BLaER1 treated with 17β-estradiol and CSF1 and Interleukin-3, amounts not matched to agents 10 nM and 100 nM (cell line): ENCODE measurements around the gene RAD21L1.

ENCODE experiments used
- H3K27ac ChIP-seq, 11 experiments: shearing (Covaris generic); formaldehyde crosslinking; 2 replicates each; pipeline ENCODE4 v1.8.1; 2022
- H3K27me3 ChIP-seq, 11 experiments: shearing (Covaris generic); formaldehyde crosslinking; 2 replicates each; pipeline ENCODE4 v1.8.1; 2022
- H3K36me3 ChIP-seq, 11 experiments: shearing (Covaris generic); formaldehyde crosslinking; 2 replicates each; pipeline ENCODE4 v1.8.1; 2022
- H3K4me1 ChIP-seq, 10 experiments: shearing (Covaris generic); formaldehyde crosslinking; 2 replicates each; pipeline ENCODE4 v1.8.1; 2022
- H3K4me2 ChIP-seq, 11 experiments: shearing (Covaris generic); formaldehyde crosslinking; 2 replicates each; pipeline ENCODE4 v1.8.1; 2022
- H3K4me3 ChIP-seq, 10 experiments: shearing (Covaris generic); formaldehyde crosslinking; 2 replicates each; pipeline ENCODE4 v1.8.1; 2022
- H3K9ac ChIP-seq, 11 experiments: shearing (Covaris generic); formaldehyde crosslinking; 2 replicates each; pipeline ENCODE4 v1.8.1; 2022
- H3K9me3 ChIP-seq, 11 experiments: shearing (Covaris generic); formaldehyde crosslinking; replicated peaks in 1 of 11; 2 replicates each; pipeline ENCODE4 v1.8.1; 2022
- H4K20me1 ChIP-seq, 11 experiments: shearing (Covaris generic); formaldehyde crosslinking; 2 replicates each; pipeline ENCODE4 v1.8.1; 2022
- Cebpa-rat ChIP-seq, 11 experiments: shearing (Covaris generic); IDR thresholded peaks; 2 replicates each; pipeline ENCODE4 v1.8.1; 2022

Gene RAD21L1

DNA sequence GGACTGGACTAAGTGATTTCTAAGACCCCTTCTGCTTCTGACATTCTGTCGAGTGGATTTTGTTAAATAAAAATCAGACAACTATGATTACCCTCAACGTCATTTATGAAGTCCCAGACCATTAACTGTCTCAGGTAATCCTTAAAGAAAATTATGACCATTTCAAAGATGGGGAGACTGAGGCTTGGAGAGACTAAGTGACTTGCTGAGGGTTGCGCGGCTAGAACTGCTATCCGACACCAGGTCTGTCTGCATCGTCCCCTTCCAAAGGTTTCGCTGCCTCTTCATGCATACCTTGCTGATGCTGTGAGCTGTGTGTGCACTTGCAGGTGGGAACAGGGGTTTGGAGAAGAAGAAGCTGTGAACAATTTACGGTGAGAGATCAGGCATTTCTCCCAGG, 43.4 kb downstream of the RAD21L1 start:
- Histone ChIP-seq H3K27ac (no peak overlapping the region), H3K27me3 (peaks cover 32 to 40% (median 34%) of the 10 kb centered on the region in 11 experiments), H3K4me2 (no peak overlapping the region), H3K36me3 (no peaks in the 10 kb centered on the region), H3K9me3 (no peaks in the 10 kb centered on the region), H3K9ac (no peak overlapping the region), H3K4me1 (peaks cover 10 to 28% (median 21%) of the 10 kb centered on the region in 10 experiments), H3K4me3 (no peak overlapping the region), H4K20me1 (peaks cover 0 to 5% (median 0%) of the 10 kb centered on the region in 11 experiments; a peak in 2 of 22 replicates)
- TF ChIP-seq Cebpa-rat (IDR thresholded peaks at IDR 0.05) = no peak

DNA sequence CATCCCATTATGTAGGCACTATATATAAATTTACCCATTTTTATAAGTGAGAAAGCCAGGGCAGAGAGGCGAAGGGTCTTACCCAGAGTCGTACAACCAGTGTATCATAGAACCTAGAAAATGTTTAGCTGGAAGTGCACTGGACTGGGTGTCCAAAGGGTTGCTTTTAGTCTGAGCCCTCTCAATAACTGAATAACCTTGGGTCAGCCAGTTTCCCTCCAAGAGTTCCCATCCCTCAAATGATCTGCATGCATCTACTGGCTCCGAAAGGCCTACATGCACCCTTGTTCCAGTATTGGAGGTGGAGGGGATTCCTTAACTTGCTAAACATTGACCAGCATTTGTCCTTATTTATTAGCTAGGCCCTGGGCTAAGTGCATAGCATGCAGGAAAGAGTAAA, 44.0 kb downstream of the RAD21L1 start:
- no peaks in the 10 kb centered on the region for H3K9me3 ChIP-seq
- H3K4me2 ChIP-seq = no peak overlapping the region
- H4K20me1 ChIP-seq = peaks cover 0 to 5% (median 0%) of the 10 kb centered on the region in 11 experiments; a peak in 2 of 22 replicates
- no peak for TF ChIP-seq Cebpa-rat (IDR thresholded peaks at IDR 0.05)
- H3K36me3 ChIP-seq = no peaks in the 10 kb centered on the region
- peaks cover 27 to 34% (median 31%) of the 10 kb centered on the region in 11 experiments for H3K27me3 ChIP-seq
- no peak overlapping the region for H3K27ac ChIP-seq
- no peak overlapping the region for H3K4me3 ChIP-seq
- no peak overlapping the region for H3K9ac ChIP-seq
- peaks cover 10 to 28% (median 21%) of the 10 kb centered on the region in 10 experiments for H3K4me1 ChIP-seq

DNA sequence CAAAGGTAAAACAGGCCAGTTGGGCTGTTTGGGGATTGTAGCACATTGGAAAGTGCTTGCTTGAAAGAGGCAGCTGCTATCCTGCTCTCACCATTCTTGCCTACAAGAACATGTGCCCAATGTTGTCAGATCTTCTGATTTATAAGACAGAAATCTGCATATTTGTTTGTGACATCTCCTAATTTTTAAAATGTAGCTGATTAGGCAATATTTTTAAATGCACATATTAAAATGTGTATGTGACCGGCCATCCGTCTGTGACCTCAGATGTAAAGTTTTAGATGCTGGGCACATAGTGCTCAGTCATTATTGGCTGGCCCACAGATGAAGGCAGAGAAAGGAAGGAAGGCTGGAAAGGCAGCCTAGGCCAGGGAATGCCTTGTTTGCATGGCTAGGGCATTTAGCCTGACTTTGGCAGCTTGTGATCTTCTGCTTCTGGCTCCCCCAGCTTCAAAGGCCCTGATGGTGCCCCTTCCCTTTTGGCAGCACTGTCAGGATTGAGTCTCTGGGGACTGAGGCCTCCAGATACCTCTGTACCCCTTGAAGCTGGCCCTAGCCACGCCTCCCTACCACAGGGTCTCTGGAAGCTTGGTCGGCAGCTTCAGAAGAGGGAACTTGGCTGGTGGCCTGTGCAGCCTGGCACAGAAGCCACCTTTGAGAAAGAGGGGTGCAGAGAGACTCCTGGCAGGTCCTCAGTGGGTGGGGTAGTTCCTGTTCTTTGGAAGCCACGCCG, 46.7 kb downstream of the RAD21L1 start:
- H3K27ac ChIP-seq = no peak overlapping the region
- no peak overlapping the region for H3K4me3 ChIP-seq
- peaks cover 0 to 5% (median 0%) of the 10 kb centered on the region in 11 experiments; a peak in 1 of 22 replicates for H4K20me1 ChIP-seq
- H3K4me1 ChIP-seq = peaks cover 8 to 15% (median 11%) of the 10 kb centered on the region in 10 experiments
- no peaks in the 10 kb centered on the region for H3K36me3 ChIP-seq
- no peak overlapping the region for H3K9ac ChIP-seq
- no peak for TF ChIP-seq Cebpa-rat (IDR thresholded peaks at IDR 0.05)
- peaks cover 1 to 7% (median 4%) of the 10 kb centered on the region in 11 experiments; a peak in 17 of 22 replicates for H3K27me3 ChIP-seq
- H3K4me2 ChIP-seq = peak overlapping the region; percentile 1 to 62 (median 40); a peak in 18 of 22 replicates
- H3K9me3 ChIP-seq = no peaks in the 10 kb centered on the region

- Histone ChIP-seq H3K9ac (no peak overlapping the region), H3K9me3 (no peaks in the 10 kb centered on the region), H3K4me1 (peaks cover 8 to 15% (median 11%) of the 10 kb centered on the region in 10 experiments), H3K27ac (no peak overlapping the region), H3K4me2 (peak overlapping the region in 8 of 11 experiments; percentile 23 to 62 (median 50); a peak in 12 of 22 replicates), H4K20me1 (peaks cover 0 to 5% (median 0%) of the 10 kb centered on the region in 11 experiments; a peak in 1 of 22 replicates), H3K4me3 (no peak overlapping the region), H3K27me3 (no peaks in the 10 kb centered on the region), H3K36me3 (no peaks in the 10 kb centered on the region)
- TF ChIP-seq Cebpa-rat (IDR thresholded peaks at IDR 0.05) = no peak
Measured at GRCh38 chr20:1273366-1273765, 47.5 kb downstream of the RAD21L1 start.

DNA sequence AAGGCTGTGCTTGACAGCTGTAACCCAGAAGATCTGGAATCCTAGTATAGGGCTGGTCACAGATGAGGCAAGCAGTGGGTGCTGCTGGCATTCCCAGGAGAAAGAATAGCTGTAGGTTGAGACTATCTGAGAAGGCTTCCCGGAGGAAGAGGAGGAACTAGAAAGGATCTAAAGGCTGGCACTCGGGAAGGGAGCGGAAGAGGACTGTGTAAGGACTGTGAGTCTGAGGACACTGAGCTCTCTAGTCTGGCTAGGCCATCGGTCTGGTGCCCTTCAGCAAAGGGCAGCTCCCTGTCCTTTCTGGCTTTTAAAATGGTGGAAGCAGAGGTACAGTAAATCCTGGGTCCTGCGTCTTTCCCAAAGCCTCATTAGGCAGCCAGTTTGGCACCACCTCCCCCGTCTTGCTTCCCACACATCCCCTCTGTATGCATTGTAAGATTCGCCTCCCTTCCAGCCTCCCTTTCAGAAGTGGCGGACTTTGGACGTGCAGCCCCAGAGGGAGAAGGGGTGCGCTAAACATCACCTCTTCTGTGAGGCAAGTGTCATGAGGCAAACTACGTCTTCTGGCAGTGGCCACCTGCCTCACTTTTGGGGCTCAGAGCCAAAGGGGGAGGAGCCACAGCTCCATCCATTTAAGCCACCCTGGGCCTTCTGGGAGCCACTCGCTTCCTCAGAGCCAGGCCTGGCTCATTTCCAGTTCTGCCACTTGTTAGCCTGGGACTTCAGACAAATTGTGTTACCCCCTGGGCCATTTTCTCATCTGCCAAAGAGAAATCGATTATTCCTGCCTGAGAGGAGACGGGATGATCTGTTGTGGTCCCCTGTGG, 48.9 kb downstream of the RAD21L1 start:
- no peaks in the 10 kb centered on the region for H3K9me3 ChIP-seq
- H3K4me3 ChIP-seq = no peak overlapping the region
- no peaks in the 10 kb centered on the region for H3K36me3 ChIP-seq
- no peaks in the 10 kb centered on the region for H3K27me3 ChIP-seq
- H3K4me2 ChIP-seq = no peak overlapping the region
- TF ChIP-seq Cebpa-rat (IDR thresholded peaks at IDR 0.05) = no peak
- H4K20me1 ChIP-seq = peaks cover 0 to 5% (median 0%) of the 10 kb centered on the region in 11 experiments; a peak in 1 of 22 replicates
- no peak overlapping the region for H3K9ac ChIP-seq
- H3K4me1 ChIP-seq = peaks cover 8 to 15% (median 11%) of the 10 kb centered on the region in 10 experiments
- no peak overlapping the region for H3K27ac ChIP-seq

GRCh38 chr20:1275919-1276318, 50.1 kb downstream of the RAD21L1 start:
- no peak overlapping the region for H3K9ac ChIP-seq

DNA sequence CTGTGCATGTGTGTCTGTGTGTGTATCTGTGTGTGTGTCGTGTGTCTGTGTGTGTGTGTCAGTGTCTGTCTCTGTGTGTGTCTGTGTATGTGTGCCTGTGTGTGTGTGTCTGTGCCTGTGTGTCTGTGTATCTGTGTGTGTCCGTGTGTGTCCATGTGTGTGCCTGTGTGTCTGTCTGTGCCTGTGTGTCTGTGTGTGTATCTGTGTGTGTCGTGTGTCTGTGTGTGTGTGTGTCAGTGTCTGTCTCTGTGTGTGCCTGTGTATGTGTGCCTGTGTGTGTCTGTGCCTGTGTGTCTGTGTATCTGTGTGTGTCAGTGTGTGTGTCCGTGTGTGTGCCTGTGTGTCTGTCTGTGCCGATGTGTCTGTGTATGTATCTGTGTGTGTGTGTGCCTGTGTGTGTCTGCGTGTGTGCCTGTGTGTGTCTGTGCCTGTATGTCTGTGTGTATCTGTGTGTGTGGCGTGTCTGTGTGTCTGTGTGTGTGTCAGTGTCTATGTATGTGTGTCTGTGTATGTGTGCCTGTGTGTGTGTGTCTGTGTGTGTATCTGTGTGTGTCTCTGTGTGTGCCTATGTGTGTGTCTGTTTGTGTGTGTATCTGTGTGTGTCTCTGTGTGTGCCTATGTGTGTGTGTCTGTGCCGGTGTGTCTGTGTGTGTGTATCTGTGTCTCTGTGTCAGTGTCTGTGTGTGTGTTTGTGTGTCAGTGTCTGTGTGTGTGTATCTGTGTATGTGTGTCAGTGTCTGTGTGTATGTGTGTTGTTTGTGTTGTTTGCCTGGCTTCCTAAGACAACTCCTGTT, 51.9 kb downstream of the RAD21L1 start:
- Histone ChIP-seq H3K9me3 (no peaks in the 10 kb centered on the region), H3K36me3 (no peaks in the 10 kb centered on the region), H3K4me1 (peaks cover 6 to 10% (median 8%) of the 10 kb centered on the region in 10 experiments), H3K9ac (no peak overlapping the region), H3K27me3 (no peaks in the 10 kb centered on the region), H3K4me2 (no peak overlapping the region), H3K27ac (no peak overlapping the region), H3K4me3 (no peak overlapping the region), H4K20me1 (peaks cover 0 to 3% (median 0%) of the 10 kb centered on the region in 11 experiments; a peak in 1 of 22 replicates)
- TF ChIP-seq Cebpa-rat (IDR thresholded peaks at IDR 0.05) = no peak

More at GRCh38 chr20:1275919-1276318, 50.1 kb downstream of the RAD21L1 start:
- H3K36me3 ChIP-seq = no peaks in the 10 kb centered on the region
- H3K27me3 ChIP-seq = no peaks in the 10 kb centered on the region
- peaks cover 8 to 15% (median 11%) of the 10 kb centered on the region in 10 experiments for H3K4me1 ChIP-seq
- H3K4me2 ChIP-seq = no peak overlapping the region
- H3K27ac ChIP-seq = no peak overlapping the region
- no peaks in the 10 kb centered on the region for H3K9me3 ChIP-seq
- peaks cover 0 to 5% (median 0%) of the 10 kb centered on the region in 11 experiments; a peak in 1 of 22 replicates for H4K20me1 ChIP-seq
- H3K4me3 ChIP-seq = no peak overlapping the region
- TF ChIP-seq Cebpa-rat (IDR thresholded peaks at IDR 0.05) = no peak

- Histone ChIP-seq H3K9ac (no peak overlapping the region), H3K4me1 (no peaks in the 10 kb centered on the region), H3K4me3 (no peak overlapping the region), H3K27me3 (no peaks in the 10 kb centered on the region), H3K36me3 (no peaks in the 10 kb centered on the region), H4K20me1 (no peaks in the 10 kb centered on the region), H3K4me2 (no peak overlapping the region), H3K27ac (no peak overlapping the region), H3K9me3 (no peaks in the 10 kb centered on the region)
- no peak for TF ChIP-seq Cebpa-rat (IDR thresholded peaks at IDR 0.05)
Measured at GRCh38 chr20:1278993-1279392, 53.1 kb downstream of the RAD21L1 start.
